HG02884 (cell line): ENCODE measurements around the gene SFMBT2.

Experiments used
- ATAC-seq: cut with Tn5 transposase; IDR thresholded peaks from one replicate; pipeline ENCODE4 v1.9.1; 2021; ENCODE audit warnings: mild to moderate bottlenecking, moderate library complexity; ENCODE audit not compliant: unreplicated experiment

The SFMBT2 gene

GRCh38 chr10:7372504-7372903, 38.3 kb downstream of the SFMBT2 start:
- ATAC-seq, result no peak

DNA sequence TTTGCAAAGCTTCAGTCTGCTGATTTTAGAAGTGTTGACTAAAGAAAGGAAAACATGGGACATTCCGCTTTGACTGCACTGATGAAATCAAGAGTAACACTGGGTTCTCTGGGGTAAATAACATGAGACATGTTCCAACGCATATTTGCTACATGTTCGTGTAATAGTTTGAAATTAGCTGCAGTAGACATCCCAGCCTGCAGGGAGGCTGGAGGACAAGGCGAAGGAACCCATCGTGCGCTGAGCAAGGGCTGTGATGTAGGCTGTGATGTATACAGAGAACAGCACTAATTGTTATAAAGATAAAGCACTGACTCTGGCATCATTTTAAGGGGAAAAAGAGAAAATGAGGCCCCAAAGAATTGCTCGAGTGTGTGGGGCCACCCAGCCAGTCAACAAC, 40.3 kb downstream of the SFMBT2 start:
- ATAC-seq, result no peak

DNA sequence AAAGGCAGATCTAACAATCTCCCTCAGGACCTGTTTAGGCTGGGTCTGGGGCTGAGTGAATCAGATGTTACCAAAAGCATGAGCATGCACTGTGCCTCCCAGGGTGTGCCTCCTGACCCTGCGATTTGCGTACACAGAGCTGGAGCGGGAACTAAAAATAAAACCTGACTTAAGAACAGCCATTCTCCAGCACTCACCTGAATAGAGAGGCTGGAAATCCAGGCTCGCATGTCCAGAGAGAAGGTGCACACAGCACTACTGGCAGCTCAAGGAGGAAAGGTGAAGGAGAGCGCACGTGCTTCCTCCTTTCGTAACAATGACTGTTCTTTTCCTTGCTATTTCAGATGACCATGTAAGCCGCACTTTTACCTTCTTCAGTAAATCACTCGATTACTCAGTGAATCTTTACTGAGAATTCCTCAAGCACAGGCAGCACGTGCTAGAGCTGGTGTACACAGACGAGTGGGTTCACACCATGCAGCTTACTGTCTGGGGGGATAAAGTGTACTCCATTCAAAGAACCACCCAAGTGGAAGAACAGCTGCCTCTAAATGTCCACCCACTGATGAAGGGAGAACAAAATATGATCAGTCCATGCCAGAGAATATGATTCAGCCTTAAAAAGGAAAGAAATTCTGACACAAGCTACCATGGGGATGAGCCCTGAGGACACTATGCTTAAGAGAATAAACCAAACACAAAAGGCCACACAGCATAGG, 45.6 kb downstream of the SFMBT2 start:
- no peak for ATAC-seq

GRCh38 chr10:7364474-7364873, 46.4 kb downstream of the SFMBT2 start:
- ATAC-seq, result no peak

- ATAC-seq, result no peak
Measured at GRCh38 chr10:7363700-7364099, 47.1 kb downstream of the SFMBT2 start.

DNA sequence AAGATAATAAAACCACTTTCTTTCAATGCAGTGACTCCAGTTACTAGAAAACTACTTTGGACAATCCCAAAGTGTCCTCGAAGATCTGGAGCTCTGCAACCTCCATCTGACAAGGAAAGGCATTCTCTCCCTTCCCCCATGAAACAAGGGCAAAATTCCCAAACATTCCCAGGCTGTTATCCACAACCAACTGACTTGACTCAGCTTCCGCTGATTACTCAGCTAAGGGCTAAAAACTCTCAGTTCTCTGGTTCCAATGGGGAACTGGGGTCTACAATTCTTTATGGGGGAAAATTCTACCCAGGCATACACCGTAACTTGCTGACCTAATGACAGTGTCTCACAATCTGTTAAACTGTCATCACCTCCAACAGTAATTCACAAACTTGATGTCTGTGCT, 48.4 kb downstream of the SFMBT2 start:
- ATAC-seq, result no peak

GRCh38 chr10:7361316-7361715, 49.5 kb downstream of the SFMBT2 start:
- ATAC-seq, result no peak

GRCh38 chr10:7359954-7360353, 50.9 kb downstream of the SFMBT2 start:
- no peak for ATAC-seq

- no peak for ATAC-seq
Measured at GRCh38 chr10:7359356-7359755, 51.5 kb downstream of the SFMBT2 start.

GRCh38 chr10:7357193-7357592, 53.6 kb downstream of the SFMBT2 start:
- ATAC-seq, result no peak

DNA sequence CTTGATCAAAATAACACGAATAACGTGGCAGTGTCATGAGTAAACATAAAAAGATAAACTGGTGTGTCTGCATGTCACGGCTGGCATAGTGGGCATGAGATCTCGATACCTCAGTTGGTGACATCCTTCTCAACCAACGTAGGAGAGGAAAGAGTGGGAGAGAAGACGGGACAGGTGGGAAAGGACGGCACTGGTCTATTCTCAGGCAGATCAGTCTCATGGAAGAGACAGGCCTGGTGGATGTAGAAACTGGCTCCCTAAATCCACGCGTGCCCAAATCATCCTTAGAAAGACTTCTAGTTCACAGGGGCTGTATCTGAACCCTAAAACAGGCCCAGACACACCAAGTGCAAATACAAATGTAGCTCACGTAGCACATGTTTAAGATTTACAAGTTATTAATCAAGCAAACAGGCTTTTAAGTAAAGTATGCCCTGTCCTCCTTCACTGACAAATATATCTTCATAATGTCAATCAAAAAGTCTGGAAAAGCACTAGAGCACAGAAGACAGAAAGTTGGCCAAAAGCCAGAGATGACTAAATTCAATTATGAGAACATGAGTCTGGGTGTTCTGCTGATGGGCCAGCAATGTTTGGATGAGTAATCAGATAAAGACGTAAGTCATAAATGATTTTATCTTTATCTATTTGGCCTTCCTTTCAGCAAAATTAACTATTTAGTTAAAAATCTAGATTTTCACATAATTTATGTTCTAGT, 56.3 kb downstream of the SFMBT2 start:
- no peak for ATAC-seq

DNA sequence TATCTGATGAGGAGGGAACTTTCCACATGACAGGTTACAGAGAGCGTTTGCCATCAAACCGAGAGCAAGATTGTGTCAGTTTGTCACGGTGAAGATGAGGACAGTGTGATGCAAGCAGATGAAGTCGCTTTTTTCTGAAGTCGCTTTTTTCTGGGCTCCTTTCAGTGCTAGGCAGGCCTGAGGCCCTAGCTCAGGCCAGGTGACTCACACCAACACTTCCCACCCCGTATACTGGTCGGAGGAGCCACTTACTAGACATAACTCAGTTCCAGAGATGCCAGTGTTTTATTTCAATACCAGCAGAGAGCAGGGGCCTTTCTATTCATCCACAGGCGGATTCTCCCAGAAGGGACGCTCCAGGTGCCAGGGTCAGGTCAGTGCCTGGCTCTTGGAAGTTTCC, 58.9 kb downstream of the SFMBT2 start:
- no peak for ATAC-seq

DNA sequence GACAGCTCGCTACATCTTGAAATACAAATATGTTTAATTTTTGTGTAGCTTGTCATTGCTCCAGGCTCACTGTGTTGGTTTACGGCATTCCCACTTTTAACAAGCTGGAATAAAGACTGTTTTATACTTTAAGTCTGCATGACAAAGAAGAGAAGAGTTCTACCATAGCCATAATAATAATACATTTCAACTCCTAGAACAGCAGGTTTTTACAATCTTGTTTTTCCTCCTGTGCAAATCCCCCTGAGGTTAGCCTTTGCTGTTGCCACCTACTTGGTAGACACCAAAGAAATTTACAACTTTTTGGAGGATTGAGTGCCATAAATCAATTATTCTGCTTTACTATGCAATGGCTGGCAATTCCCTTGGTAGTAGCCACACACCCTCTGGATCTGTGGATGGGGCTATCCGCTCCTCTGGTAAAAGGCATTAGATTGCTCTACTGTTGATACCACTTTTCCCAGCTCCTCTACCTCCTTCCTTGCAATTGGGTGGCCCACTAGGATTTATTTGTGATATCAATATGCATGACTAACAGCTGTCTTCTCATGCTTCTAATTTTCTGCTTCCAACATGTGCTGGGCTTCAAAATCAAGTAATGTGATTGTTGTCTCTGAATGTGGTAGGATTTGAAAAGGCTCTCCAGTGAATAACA, 60.2 kb downstream of the SFMBT2 start:
- ATAC-seq, result no peak

DNA sequence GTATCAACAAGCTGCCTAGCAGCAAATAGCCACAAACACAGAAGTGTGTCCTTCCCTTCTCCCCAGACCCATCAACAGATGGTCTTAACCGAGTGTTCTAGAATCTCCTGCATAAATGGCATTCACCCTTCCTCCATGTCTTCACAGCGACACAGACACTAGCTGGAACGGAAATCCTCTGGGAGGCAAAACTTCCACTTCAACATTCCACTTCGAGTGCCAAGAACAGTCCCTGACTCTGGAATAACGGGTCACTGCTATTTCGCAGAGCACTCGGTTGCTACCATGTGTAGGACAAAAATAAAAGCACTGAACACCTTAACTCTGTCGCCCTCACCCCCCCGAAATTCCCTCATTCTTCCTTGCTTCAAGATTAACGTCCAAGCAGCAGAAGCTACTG, 65.1 kb downstream of the SFMBT2 start:
- ATAC-seq, result no peak

GRCh38 chr10:7343040-7343439, 67.8 kb downstream of the SFMBT2 start:
- ATAC-seq, result no peak

- no peak for ATAC-seq
Measured at GRCh38 chr10:7340179-7340874, 70.5 kb downstream of the SFMBT2 start.

DNA sequence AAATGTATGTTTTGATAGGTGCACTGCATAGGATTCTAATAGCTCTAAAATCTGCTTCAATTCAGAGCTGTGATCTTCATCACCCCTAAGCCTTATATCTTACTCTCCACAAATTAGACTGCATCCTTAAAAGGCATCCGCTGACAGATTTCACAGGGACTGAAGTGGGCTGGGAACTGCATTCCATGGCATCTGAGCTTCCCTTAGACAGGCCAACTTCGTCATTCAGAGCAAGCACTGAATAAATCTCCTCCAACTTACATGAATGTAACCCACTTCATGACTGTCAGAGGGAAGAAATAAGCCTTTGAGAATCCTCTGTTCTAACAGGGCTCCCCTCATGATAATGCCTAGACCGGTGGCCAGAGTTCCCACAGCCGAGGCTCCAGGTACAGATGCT, 71.3 kb downstream of the SFMBT2 start:
- no peak for ATAC-seq

- no peak for ATAC-seq
Measured at GRCh38 chr10:7338469-7338868, 72.4 kb downstream of the SFMBT2 start.

DNA sequence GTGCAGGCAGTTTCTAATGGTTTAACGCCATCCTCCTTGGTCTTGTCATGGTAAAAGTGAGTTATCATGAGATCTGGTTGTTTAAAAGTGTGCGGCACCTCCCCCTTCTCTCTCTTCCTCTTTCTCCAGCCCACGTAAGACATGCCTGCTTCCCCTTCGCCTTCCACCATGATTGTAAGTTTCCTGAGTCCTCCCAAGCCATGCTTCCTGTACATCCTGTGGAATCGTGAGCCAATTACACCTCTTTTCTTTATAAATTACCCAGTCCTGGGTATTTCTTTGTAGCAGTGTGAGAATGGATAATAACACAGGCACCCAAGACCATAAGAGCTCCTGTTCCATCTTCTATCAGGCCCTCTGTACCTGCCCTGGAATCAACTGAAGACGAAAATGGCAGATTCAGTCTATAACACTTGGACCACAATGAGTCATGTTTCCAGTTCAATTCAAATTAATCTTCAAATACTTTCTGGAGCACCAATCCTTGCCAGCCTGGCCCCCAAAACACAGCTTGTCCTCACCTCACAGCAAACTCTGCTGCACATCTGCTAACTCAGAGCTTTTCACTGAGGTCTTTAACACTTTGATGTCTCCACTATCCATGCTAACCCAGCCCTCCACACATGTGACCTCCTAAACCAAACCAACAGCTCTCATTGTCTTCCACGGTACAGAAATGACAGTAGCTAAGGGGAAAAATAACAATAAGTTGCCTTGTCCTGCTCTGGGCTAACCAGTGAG, 73.2 kb downstream of the SFMBT2 start:
- ATAC-seq, result peak; percentile 78

GRCh38 chr10:7335977-7336376, 74.9 kb downstream of the SFMBT2 start:
- no peak for ATAC-seq

DNA sequence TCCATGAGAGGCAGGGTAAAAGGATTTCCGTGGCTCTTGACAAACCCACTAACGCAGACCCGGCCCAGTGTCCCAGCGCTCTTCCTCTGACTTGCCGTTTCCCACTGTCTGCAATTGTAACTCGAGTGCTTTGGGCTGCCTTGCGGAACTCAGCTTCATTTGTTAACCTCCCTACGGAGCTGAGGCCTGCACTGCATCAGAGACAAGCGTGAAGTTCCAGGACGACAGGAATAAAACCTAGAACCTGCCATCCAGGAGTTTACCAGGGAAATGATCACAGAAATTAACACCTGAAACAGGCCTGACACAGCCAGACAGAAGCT, 76.2 kb downstream of the SFMBT2 start:
- no peak for ATAC-seq
